GM19328 (cell line): ENCODE measurements around the gene MLLT10.
A peak's percentile ranks its signal among the peaks of the same experiment; 100 is the strongest.
"Not testable (repeated sequence)": the region's sequence is repeated elsewhere in the genome, so short reads cannot be mapped to it uniquely, and the experiment has no call there.

Experiments used
- ATAC-seq: cut with Tn5 transposase; IDR thresholded peaks from one replicate; pipeline ENCODE4 v1.9.1; 2021; ENCODE audit warnings: mild to moderate bottlenecking, moderate library complexity; ENCODE audit not compliant: unreplicated experiment

MLLT10 gene

DNA sequence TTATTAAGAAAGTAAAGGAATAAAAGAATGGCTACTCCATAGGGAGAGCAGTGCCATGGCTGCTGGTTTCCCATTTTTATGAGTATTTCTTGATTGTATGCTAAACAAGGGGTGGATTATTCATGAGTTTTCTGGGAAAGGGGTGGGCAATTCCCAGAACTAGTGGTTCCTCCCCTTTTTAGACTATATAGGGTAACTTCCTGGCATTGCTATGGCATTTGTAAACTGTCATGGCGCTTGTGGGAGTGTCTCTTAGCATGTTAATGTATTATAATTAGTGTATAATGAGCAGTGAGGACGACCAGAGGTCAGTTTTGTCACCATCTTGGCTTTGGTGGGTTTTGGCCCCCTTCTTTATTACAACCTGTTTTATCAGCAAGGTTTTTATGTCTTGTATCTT lies 40.5 kb downstream of the MLLT10 start:
- ATAC-seq: not testable (repeated sequence)

GRCh38 chr10:21579291-21579690 lies 45.3 kb downstream of the MLLT10 start:
- ATAC-seq: no peak

- peak; percentile 66 for ATAC-seq
These were observed 47.4 kb downstream of the MLLT10 start for GRCh38 chr10:21581421-21581834.

GRCh38 chr10:21584834-21585530 lies 51.0 kb downstream of the MLLT10 start:
- no peak for ATAC-seq

GRCh38 chr10:21587391-21587790 lies 53.4 kb downstream of the MLLT10 start:
- ATAC-seq: no peak

GRCh38 chr10:21588159-21588558 lies 54.1 kb downstream of the MLLT10 start:
- not testable (repeated sequence) for ATAC-seq

DNA sequence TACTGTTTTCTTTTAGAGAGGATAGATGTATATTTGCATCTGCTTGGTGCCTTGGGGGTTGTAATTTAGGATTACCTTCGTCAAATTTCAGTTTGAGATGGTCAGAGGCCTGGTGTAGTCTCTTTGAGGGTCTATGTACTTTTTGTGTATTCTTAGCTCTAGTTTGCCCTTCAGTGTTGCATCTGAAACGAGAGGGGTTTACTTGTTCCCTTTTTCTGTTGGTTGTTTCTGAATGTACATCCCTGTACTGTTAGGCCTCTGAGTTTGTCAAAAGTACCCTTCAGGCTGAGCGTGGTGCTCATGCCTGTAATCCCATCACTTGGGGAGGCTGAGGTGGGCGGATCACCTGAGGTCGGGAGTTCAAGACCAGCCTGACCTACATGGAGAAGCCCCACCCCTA lies 60.0 kb downstream of the MLLT10 start:
- ATAC-seq: no peak

GRCh38 chr10:21599582-21599981 lies 65.5 kb downstream of the MLLT10 start:
- ATAC-seq: no peak

GRCh38 chr10:21600804-21601433 lies 66.9 kb downstream of the MLLT10 start:
- no peak for ATAC-seq

DNA sequence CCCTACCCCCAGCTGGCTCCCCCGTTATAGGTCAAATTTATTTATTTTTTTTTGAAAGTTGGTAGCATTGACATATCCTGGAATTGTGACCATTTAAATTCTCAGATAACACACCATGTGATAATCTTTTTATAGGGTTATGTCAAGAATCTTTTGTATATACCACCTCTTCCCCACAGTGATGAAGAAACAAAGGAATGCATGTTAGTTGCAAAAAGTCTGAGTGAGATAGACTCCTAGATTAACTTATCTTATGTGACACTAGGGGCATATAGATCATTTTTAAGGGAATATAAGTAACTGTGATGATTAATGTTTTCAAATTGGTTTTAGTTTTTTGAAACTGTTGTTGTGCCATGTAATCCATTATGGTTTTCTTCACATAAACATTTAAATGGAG lies 68.3 kb downstream of the MLLT10 start:
- ATAC-seq: no peak

DNA sequence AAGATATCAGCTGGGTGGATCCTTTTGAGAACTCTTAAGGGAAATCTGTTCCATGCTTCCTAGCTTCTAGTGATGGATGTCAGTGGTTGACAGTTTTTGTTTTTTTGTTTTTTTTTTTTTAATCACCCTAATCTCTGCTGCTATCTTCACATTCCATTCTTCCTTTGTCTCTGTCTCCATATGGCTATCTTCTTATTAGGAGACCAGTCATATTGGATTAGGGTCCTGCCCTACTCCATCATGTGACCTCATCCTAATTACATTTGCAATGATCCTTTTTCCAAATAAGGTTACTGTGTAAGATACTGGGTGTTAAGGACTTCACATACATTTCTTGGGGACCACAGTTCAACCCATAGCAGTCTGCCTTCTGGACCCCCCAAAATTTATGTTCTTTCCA lies 69.7 kb downstream of the MLLT10 start:
- no peak for ATAC-seq

- ATAC-seq: no peak
These were observed 70.6 kb downstream of the MLLT10 start for GRCh38 chr10:21604651-21605050.

- ATAC-seq: no peak
These were observed 73.9 kb downstream of the MLLT10 start for GRCh38 chr10:21607907-21608306.

DNA sequence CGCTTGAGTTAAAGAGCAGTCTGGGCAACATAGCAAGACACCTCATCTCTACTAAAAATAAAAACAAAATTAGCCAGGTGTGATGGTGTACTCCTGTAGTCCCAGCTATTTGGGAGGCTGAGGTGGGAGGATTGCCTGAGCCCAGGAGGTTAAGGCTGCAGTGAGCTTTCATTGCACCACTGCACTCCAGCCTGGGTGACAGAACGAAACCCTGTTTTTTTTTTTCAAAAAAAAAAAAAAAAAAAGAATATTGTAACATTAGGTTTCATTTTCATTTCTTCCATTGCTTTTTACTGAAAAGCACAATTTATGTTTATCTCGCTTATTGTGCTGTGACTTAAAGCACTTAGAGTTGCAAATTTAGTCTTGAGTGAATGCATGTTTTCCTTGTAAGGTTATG lies 80.0 kb downstream of the MLLT10 start:
- no peak for ATAC-seq

- no peak for ATAC-seq
These were observed 83.2 kb downstream of the MLLT10 start for GRCh38 chr10:21617267-21617666.

DNA sequence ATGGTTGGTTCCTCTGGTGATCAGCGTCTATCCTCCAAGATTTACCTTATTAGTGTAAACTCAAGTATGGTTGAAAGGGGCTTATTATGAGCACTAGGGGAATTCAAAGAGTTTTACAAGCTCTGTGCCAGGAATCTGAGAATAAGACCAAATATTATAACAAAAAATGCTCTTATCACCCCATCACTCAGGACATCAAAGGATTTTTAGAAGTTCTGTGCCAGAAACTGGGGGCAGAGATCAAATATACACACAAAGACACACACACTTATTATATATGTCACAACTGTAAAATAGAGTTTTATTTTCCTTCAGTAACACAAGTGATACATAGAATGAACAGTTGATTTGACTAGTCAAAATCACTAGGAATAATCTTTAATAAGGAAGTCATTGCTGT lies 89.3 kb downstream of the MLLT10 start:
- ATAC-seq: no peak

DNA sequence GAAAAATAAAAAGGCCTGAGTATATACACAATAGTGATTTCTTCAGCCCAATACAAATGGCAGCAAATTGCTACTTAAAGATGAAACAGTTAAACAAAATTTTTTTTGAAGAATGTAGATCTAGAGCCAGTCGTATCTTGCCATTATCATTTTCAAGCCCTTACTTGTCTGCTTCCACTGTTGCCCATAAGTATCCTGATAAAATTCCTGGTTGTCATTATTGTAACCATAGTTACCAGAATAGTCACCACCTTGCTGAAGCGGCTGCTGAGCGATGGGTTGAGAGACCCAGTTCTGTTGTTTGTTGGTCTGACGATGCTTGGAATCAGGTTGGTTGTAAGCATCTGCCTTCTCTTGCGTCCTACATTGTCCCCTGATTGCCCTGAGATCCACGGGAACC lies 90.4 kb downstream of the MLLT10 start:
- not testable (repeated sequence) for ATAC-seq

DNA sequence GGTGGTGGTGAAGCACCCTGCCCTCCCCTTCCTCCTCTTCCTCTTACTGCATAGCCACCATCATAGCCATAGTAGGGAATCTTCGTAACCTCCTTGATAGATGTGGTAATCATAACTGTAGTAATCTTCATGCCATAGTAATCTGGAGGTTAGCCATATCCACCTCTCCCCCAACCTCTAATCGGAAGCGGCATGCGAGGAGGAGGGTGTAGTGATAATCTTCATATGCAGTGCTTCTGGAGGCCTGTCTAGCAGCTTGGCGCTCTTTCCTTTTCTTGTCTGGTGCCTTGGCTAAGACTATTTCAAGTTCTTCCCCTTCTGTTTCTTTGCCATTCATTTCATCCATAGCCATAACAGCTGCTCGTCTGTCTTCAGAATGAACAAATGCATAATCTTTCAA lies 90.9 kb downstream of the MLLT10 start:
- ATAC-seq: no peak

GRCh38 chr10:21625623-21626229 lies 91.7 kb downstream of the MLLT10 start:
- ATAC-seq: no peak

DNA sequence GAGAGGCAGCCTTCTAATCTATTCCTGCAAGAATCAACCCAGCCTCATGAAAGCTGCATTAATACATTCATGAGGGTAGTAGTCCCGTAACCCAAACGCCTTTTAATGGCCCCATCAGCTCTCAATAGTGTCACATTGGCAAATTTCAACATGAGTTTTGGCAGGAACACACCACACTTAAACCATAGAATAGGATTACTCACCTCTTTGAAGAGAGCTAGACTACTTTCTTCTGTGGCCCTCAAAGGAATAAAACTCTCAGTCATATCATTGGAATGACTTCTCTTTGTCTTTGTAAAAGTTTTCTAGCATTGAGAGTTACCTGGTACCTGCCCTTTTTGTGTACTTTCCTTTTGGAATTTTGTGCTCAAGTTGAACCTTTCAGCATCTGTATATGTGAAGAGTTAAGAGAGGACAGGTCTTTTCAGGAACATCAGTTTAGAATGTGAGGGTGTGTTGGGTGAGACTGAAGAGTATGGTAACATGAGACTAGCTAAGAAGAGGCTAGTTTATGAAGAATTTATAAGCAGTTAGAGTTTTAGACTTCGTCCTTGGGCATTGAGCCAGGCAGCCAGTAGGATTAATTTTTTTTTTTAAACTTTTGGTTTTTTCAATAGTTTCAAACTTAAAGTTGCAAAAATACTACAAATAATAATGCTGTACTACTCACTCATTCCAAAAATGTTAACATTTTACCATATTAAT lies 92.6 kb downstream of the MLLT10 start:
- no peak for ATAC-seq

- no peak for ATAC-seq
These were observed 93.3 kb downstream of the MLLT10 start for GRCh38 chr10:21627331-21627730.

- no peak for ATAC-seq
These were observed 94.0 kb downstream of the MLLT10 start for GRCh38 chr10:21628023-21628422.
